Measurements from ENCODE around the gene DYSF. TPM values are rescaled to one million over a fixed set of nuclear protein-coding genes. Genes with fewer than 3 reads are reported as not detected.

The DYSF gene
- total RNA-seq, 4 donors from 2014 or later: 17.4 to 40.7 (median 18.5) TPM

DNA sequence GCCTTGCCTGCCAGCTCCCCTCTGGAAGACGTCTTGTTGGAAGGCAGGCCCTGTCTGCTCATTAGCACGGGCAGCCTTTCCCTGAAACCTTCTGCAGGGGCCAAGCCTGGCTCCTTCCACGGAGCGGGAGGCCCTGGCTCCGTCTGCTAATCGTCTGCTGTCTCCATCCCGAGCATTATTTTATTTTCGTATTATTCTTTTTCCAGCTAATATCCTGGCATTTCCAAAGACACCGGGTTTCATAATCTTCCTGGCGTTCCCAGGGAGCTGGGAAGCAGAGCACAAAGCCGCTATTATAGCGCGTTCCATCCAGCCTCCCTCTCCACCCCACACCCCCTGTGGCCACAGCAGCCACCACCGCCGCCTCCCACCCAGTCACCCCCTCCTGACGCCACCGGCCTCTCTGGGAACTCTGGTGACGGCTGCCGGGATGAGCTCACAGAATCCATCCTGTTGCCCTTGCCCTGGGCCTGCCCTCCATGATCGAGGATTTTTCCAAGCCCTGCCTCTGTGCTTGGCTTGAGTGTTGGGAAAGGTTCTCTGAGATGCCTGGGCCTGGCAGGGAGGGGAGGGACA is 125.5 kb downstream of the DYSF start:
- Histone ChIP-seq H3K36me3 (peaks cover 0 to 43% (median 12%) of the 10 kb centered on the region in 4 donors), H3K4me3 (peak overlapping the region; percentile 4 to 40 (median 27)), H3K9me3 (no peaks in the 10 kb centered on the region), H3K27ac (replicated peaks in 1 of 4) (peak overlapping the region; percentile 69 to 83 (median 74)), H3K4me1 (peaks cover 3 to 34% (median 26%) of the 10 kb centered on the region in 4 donors), H3K27me3 (no peaks in the 10 kb centered on the region)
- TF ChIP-seq CTCF (IDR thresholded peaks at IDR 0.05): no peak
- TF ChIP-seq EP300 (IDR thresholded peaks at IDR 0.05): peak; percentile 19
- peak; percentile 22 to 37 for TF ChIP-seq POLR2AphosphoS5 (IDR thresholded peaks at IDR 0.05)
- intact Hi-C loops (cut with DNase I): no loop called here
- DNase-seq (ENCODE audit: extremely low spot score): no peak
- 67% methylated on average over 20 of the region's 20 CpGs for WGBS

DNA sequence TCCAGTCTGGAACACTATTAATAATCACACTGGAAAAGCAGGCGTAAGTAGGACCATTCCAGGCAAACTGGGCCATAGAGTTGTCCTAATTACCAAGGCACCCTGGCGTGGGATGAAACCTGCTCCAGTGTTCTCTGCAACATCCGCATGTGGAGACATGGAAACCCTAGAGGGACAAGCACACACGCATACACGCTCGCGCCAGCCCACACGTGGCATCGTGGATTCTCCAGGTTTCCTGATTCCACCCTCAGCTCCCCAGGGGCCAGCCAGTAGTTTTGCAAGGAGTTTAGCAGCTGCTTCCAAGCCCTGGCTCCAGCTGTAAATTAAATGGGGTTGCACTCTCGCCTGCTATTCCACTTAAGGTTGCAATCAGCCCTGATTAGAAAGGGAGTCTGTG is 127.7 kb downstream of the DYSF start:
- Histone ChIP-seq H3K27me3 (no peaks in the 10 kb centered on the region), H3K9me3 (no peaks in the 10 kb centered on the region), H3K4me3 (no peak overlapping the region), H3K4me1 (peaks cover 0 to 29% (median 23%) of the 10 kb centered on the region in 4 donors), H3K27ac (replicated peaks in 1 of 4) (no peak overlapping the region), H3K36me3 (peaks cover 0 to 59% (median 6%) of the 10 kb centered on the region in 4 donors)
- TF ChIP-seq CTCF (IDR thresholded peaks at IDR 0.05) (no peak), POLR2AphosphoS5 (IDR thresholded peaks at IDR 0.05) (no peak), POLR2A (IDR thresholded peaks at IDR 0.05; ENCODE audit: low read depth) (no peak), EP300 (IDR thresholded peaks at IDR 0.05) (no peak)
- no peak for DNase-seq (ENCODE audit: extremely low spot score)
- WGBS: 84% methylated on average over 9 of the region's 10 CpGs
- intact Hi-C loops (cut with DNase I): no loop called here

DNA sequence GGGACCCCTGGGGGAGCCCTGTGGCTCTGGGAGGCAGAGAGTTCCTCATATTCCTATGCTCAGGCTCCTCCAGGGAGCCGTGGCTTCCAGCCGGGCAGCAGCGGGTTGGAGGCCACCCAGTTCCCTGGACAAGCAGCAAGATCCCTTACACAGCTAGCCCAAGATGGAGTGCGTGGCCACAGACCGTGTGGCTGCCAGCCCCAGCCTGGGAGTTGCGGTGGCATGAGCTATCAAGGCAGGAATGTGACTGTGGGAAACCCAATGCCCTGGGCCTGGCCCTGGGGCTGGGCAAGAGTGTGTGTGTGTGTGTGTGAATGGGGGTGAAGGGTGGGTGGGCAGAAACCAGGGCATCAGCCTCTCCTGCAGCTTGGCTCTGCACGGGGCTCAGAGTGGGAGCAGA is 130.5 kb downstream of the DYSF start:
- Histone ChIP-seq H3K36me3 (peaks cover 0 to 49% (median 6%) of the 10 kb centered on the region in 4 donors), H3K27ac (replicated peaks in 1 of 4) (no peak overlapping the region), H3K9me3 (no peaks in the 10 kb centered on the region), H3K4me3 (no peak overlapping the region), H3K27me3 (no peaks in the 10 kb centered on the region), H3K4me1 (peaks cover 0 to 8% (median 3%) of the 10 kb centered on the region in 4 donors)
- DNase-seq (ENCODE audit: extremely low spot score): no peak
- no peak for TF ChIP-seq POLR2A (IDR thresholded peaks at IDR 0.05; ENCODE audit: low read depth)
- TF ChIP-seq EP300 (IDR thresholded peaks at IDR 0.05): no peak
- no peak for TF ChIP-seq POLR2AphosphoS5 (IDR thresholded peaks at IDR 0.05)
- TF ChIP-seq CTCF (IDR thresholded peaks at IDR 0.05): no peak
- WGBS: 100% methylated on average over 1 of the region's 7 CpGs
- intact Hi-C loops (cut with DNase I): no loop called here

GRCh38 chr2:71586471-71586870 is 133.1 kb downstream of the DYSF start:
- no peak for DNase-seq (ENCODE audit: extremely low spot score)
- no peak overlapping the region for H3K4me3 ChIP-seq
- TF ChIP-seq EP300 (IDR thresholded peaks at IDR 0.05) (no peak), POLR2AphosphoS5 (IDR thresholded peaks at IDR 0.05) (no peak), CTCF (IDR thresholded peaks at IDR 0.05) (no peak), POLR2A (IDR thresholded peaks at IDR 0.05; ENCODE audit: low read depth) (no peak)
- intact Hi-C loops (cut with DNase I): no loop called here
- H3K9me3 ChIP-seq: no peaks in the 10 kb centered on the region
- no peak overlapping the region for H3K27ac ChIP-seq (replicated peaks in 1 of 4)
- H3K27me3 ChIP-seq: no peaks in the 10 kb centered on the region
- 100% methylated on average over 1 of the region's 8 CpGs for WGBS
- no peaks in the 10 kb centered on the region for H3K4me1 ChIP-seq
- peaks cover 0 to 67% (median 25%) of the 10 kb centered on the region in 4 donors for H3K36me3 ChIP-seq
